GM18867 (cell line): ENCODE results near the gene RAB2B.

Experiments
- ATAC-seq: cut with Tn5 transposase; IDR thresholded peaks from one replicate; pipeline ENCODE4 v1.9.1; 2021; ENCODE audit warnings: mild to moderate bottlenecking, moderate library complexity; ENCODE audit not compliant: unreplicated experiment

RAB2B gene

GRCh38 chr14:21476925-21477681, at the start of gene RAB2B, which contains the start of gene TOX4:
Gene RAB2B, minus strand, starts transcription at chr14:21476959. Its CDS starts 87 bp downstream, at chr14:21476872.
Gene TOX4, plus strand, starts transcription at chr14:21477195. Its CDS starts 84 bp downstream, at chr14:21477279.
- peak; percentile 98 for ATAC-seq

DNA sequence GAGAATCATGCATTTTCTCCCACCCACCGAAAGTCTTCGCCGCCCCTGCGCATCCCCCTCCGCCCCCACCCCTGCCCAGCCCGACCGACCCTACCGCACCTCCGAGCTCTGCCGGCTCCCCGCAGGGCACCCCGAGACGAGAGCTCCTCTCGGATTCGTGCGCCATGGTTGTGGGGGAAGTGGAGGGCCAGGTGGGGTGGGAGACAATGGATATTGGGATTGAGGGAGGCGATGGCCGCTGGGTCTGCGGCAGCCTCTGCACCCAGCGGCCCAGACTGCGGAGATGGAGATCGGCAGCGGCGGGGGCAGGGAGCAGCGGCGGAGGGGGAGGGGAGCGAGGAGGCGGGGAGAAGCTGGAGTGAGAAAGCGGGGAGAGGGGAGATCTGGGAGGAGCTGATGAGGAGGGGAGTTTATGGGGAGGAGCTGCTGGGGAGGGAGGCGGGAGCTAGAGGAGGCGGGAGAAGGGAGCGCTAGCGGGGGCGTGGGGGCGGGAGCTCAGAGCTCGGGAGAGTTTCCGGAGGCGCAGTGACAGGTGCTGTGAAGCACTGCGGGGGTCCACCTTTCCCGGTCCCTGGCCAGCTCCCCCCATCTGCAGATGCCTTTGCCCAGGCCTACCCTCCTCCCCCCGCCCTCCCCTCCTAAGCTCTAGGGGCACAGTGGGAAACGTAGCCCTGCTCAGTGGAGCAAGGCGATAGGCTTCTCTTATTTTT, 49.4 kb upstream of the RAB2B start, which contains the start of gene SALL2:
SALL2 (minus strand) TSS at position 385 of the 710 bp plus-strand sequence; CDS start at position 166, 219 bp downstream.
- ATAC-seq: no peak

DNA sequence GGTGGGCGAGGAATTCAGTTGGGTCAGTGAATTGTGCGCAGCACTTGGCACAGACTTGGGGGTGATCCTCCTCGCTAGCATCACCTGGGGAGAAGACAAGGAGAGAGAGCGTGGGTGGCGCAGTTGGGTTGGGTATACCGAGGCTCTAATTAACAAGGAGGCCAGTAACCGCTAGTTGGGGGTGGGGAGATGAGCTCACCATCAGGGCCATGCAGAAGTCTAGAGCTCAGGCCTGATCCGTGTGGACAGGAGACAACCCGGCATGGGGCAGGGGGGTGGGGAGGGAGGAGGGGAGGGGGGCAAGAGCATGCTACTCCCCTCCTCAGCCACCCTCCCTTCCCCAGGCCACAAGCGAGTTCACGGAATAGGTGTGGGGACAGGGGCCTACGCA, 48.8 kb upstream of the RAB2B start:
- no peak for ATAC-seq

DNA sequence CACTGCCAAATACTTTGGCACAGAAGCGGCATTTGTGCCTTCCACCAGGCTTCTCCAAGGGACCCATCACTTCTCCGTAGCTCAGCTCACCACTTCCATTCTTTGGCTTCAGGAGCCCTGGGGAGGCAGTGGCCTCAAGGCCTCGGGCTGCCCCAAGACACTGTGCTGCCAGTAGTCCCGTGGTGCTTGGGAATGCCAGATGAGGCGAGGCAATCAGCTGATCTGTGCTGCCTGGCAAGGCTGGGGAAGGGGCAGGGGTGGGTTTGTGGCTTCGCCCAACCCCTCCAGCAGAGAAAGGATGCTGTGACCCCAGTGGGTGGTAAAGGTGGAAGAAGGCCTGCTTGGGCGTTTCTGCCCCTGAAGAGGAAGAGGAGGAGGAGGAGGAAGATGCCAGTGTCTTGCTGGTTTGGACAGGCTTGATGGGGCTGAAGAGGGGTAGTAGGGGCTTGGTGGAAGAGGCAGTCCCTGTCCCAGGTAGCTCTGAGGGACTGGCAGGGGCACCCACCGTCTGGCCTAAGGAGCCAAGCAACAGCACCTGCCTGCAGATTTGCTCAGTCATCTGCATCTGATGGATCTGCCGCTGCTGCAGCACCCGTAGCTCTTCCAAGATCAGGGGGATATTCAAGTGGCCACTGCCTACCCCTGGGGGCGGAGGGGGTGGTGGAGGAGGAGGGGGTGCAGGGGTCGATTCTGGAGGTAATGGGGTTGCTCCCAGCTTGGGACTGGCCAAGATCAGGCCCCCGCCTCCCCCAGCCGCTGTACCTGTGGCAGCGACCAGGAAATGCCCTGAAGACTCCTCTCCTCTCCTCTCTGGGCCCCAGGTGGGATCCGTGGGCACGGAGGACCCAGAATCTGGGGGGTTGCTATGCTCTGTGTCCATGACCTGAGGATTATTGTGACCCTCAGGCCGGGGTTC, 48.1 kb upstream of the RAB2B start:
- ATAC-seq: no peak

- ATAC-seq: no peak
Observed at GRCh38 chr14:21523203-21523602, 46.4 kb upstream of the RAB2B start.

DNA sequence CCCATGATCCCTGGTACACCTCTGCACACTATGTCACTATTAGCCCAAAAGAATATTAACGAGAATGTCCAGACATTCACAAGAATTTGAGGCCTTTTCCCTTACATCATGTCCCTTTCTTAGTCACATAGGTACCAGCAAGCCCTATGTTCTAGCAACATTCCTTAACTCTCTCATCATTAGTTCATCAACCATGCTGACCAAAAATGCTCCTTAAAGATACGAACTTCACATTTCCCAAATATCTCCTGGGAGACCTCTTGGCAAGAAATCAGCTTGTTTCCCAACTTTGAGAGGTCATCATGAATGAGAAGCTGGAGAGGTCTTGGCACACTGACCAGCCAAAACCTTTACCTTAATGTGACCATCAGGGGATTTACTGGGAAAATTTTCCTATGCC, 44.7 kb upstream of the RAB2B start:
- no peak for ATAC-seq

GRCh38 chr14:21520767-21521166, 44.0 kb upstream of the RAB2B start:
- no peak for ATAC-seq

- ATAC-seq: no peak
Observed at GRCh38 chr14:21518725-21519124, 42.0 kb upstream of the RAB2B start.

DNA sequence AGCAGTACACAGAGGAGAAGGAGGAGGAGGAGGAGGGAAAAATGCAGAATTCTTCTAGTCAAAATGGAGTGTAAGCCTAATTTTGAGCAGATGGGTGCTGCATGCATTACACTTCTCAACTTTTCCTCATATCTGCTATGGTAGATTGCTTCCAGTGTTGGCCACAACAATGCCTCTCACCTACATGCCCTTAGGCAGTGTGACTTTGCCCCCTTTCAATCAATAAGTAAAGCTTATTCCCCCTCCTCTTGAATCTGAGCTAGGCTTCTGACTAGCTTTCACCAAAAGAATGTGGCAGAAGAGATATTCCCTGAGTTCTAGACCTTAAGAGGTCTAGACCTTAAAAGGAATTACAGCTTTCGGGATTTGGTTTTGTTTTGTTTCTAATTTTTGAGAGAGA, 37.6 kb upstream of the RAB2B start:
- no peak for ATAC-seq

- ATAC-seq: peak; percentile 96
Observed at GRCh38 chr14:21510735-21511657, 34.2 kb upstream of the RAB2B start, which contains the start of gene METTL3. Gene METTL3, minus strand, starts transcription at chr14:21511340. Its CDS starts 117 bp downstream, at chr14:21511223.

- ATAC-seq: no peak
Observed at GRCh38 chr14:21509432-21510143, 32.8 kb upstream of the RAB2B start.

GRCh38 chr14:21506557-21506956, 29.8 kb upstream of the RAB2B start:
- no peak for ATAC-seq

DNA sequence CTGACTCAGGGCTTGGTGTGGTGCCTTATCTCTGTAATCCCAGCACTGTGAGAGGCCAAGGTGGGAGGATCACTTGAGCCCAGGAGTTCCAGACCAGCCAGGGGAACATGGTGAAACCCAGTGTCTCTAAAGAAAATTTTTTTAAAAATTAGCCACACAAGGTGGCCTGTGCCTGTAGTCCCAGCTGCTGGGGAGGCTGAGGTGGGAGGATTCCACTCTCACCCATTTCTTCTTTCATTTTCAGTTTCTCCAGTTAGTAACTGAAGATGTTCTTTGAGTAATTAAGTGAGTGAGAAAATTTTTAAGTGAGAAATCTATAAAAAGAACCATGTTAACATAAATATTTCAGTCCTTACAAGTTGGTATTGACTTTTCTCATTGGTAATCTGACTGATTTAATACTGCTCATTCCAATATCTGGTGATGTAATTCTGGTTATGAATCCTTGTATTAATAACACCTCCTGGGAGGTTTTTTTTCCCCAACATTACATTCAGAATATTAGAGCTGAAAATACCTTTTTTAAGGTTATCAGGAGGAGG, 28.3 kb upstream of the RAB2B start:
- ATAC-seq: peak; percentile 90

GRCh38 chr14:21503376-21503775, 26.6 kb upstream of the RAB2B start:
- ATAC-seq: no peak

DNA sequence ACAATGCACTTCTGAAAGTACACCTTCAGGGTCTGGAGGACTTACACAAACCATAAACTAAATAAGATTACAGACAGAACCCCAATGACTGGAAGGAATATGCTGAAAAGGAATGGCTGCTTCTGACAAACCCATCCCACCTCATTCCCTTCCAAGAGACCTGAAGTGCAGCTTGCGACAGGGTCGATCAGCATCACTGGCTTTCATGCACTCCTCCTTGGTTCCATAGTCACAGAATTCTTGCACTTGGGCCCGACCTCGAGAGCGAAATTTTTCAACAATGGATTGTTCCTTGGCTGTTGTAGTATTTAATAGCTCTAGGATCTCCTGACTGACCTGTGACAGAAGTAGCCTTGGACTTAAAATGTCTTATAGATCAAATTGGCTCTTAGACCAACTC, 24.8 kb upstream of the RAB2B start:
- no peak for ATAC-seq

- no peak for ATAC-seq
Observed at GRCh38 chr14:21498540-21499526, 22.1 kb upstream of the RAB2B start.

DNA sequence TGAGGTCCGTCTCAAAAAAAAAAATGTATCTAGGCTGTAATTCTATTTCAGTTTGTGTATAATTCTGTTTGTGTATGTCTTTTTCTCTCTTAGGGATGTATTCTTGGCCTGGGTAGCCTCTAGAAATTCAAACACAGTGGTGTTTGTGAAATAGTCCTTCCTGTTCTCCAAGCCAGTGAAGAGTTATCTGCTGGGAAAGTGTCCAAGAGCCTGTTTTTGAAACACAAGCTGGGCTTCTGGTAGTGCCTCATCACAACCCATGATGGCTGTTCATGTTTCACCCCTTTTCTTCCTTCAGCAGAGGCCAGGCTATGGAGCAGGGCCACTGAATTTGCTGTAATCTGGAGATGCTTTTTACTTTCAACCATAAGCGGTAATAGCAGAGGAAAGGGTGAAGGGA, 19.7 kb upstream of the RAB2B start:
- ATAC-seq: no peak
